Ectodermal cell (in vitro differentiated cells): ENCODE data around the gene MAST3.

ENCODE experiments used
- H3K27ac ChIP-seq: 2 replicates; pipeline ENCODE4 v1.7.0; 2013; ENCODE audit warnings: mild to moderate bottlenecking, low read depth, low read length; ENCODE audit not compliant: insufficient read depth, poor library complexity, severe bottlenecking
- H3K27me3 ChIP-seq: 2 replicates; pipeline ENCODE4 v1.7.0; 2013; ENCODE audit warnings: mild to moderate bottlenecking, low read length; ENCODE audit not compliant: insufficient read depth, control insufficient read depth, poor library complexity, severe bottlenecking
- H3K36me3 ChIP-seq: one replicate; pipeline ENCODE4 v1.7.0; 2013; ENCODE audit warnings: low read length; ENCODE audit not compliant: control insufficient read depth, insufficient read depth
- H3K4me1 ChIP-seq: one replicate; pipeline ENCODE4 v1.7.0; 2013; ENCODE audit warnings: low read length; ENCODE audit not compliant: control insufficient read depth, insufficient read depth
- H3K4me3 ChIP-seq: 2 replicates; pipeline ENCODE4 v1.7.0; 2013; ENCODE audit warnings: low read depth, low read length, control low read depth; ENCODE audit not compliant: insufficient read depth
- H3K9me3 ChIP-seq: 2 replicates; pipeline ENCODE4 v1.7.0; 2013; ENCODE audit warnings: mild to moderate bottlenecking, low read length, moderate library complexity; ENCODE audit not compliant: control insufficient read depth
- WGBS, 2 experiments: methylation state at CpG; one replicate each; pipeline ENCODE4 v1.1.7; 2013; ENCODE audit warnings: missing lambda C conversion rate in 2 of 2; 5-methylcytosine and 5-hydroxymethylcytosine counted together

The MAST3 gene

DNA sequence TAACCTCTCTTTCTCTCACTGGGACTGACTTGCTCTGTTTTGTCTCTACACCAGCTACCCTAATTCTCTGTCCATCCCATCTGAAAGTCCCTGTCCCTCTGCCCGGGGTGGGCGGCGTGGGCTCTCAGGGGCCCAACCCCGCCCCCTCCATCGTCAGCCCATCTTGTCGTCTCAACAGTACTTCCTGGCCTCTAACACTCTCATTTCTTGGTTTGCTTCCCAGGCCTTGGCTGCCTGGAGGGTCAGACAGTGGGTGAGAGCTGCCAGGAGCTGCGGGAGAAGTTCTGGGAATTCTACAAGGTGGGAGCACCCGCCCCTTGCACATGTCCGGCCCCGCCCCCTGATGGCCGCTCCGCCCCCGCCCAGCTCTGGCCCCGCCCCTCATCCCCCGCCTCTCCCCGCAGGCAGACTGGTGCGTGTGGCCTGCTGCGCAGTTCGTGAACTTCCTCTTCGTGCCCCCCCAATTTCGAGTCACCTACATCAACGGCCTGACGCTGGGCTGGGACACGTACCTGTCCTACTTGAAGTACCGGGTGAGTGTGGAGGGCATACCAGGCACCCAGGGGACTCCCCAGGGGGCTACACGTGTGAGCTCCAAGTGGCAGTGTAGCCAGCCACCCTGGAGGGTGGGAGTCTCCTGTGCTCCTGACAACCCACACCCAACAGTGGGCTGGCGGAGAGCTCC, 97.1 kb downstream of the MAST3 start:
- Histone ChIP-seq H3K4me1 (peaks cover 11% of the 10 kb centered on the region), H3K4me3 (no peak overlapping the region), H3K27me3 (no peaks in the 10 kb centered on the region), H3K9me3 (no peaks in the 10 kb centered on the region), H3K27ac (no peak overlapping the region), H3K36me3 (no peaks in the 10 kb centered on the region)
- WGBS, 2 experiments = 62% methylated on average over 26 to 27 of the region's 27 CpGs

DNA sequence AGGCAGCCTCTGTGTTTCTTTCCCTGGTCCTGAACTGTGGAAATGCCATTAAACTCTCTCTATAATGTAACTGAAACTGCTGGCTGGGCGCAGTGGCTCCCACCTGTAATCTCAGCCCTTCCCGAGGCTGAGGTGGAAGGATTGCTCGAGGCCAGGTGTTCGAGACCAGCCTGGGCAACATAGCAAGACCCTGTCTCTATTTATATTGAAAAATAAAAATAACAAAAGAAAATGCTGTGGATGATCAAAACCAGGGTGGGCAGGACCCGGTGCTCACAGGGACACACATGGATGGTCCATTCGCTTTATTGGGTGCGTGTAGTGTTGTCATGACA, 98.9 kb downstream of the MAST3 start:
- WGBS, 2 experiments = 95 to 97% methylated on average over 7 of the region's 7 CpGs
- no peak overlapping the region for H3K4me3 ChIP-seq
- no peaks in the 10 kb centered on the region for H3K27me3 ChIP-seq
- H3K4me1 ChIP-seq = peaks cover 11% of the 10 kb centered on the region
- H3K36me3 ChIP-seq = no peaks in the 10 kb centered on the region
- H3K27ac ChIP-seq = no peak overlapping the region
- H3K9me3 ChIP-seq = no peaks in the 10 kb centered on the region

DNA sequence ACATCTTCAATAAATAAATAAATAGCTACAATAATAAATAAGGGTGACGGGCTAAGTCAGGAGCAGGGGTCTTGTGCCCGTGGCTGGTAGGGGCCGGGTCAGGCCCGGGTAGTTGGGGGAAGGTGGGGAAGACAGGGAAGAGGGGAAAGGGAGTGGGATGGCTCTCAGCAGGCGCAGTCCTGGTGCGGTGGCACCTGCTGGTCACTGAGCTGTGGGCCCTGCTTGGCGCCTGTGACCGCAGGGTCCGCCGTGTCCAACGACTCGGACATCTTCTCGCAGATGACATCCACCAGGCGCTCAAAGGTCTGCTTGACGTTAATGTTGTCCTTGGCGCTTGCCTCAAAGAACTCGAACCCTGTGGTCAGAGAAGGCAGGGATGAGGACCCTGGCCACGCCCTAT, 99.7 kb downstream of the MAST3 start:
- Histone ChIP-seq H3K27ac (no peak overlapping the region), H3K27me3 (peaks cover 2% of the 10 kb centered on the region), H3K4me3 (no peak overlapping the region), H3K4me1 (peaks cover 7% of the 10 kb centered on the region), H3K9me3 (no peaks in the 10 kb centered on the region), H3K36me3 (no peaks in the 10 kb centered on the region)
- whole genome bisulfite sequencing, 2 experiments = 93 to 94% methylated on average over 18 of the region's 18 CpGs

DNA sequence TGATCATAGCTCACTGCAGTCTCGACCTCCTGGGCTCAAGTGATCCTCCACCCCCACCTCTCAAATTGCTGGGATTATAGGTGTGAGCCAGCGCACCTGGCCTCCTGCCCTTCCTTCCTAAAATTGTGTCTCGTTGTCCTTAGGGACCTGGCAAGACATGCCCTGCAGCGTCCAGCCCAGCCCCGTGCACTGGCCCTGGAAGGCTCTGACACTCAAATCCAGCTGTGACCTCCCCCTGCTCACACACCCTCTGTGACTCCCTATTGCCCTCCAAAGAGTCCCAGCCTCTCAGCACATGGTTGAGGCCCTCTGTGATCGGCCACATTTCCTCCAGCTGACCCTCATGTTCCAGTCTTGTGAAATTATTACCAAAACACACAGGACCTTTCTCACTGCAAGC, 100.4 kb downstream of the MAST3 start:
- no peaks in the 10 kb centered on the region for H3K9me3 ChIP-seq
- 82 to 84% methylated on average over 6 of the region's 6 CpGs for WGBS, 2 experiments
- H3K36me3 ChIP-seq = no peaks in the 10 kb centered on the region
- no peak overlapping the region for H3K4me3 ChIP-seq
- H3K27me3 ChIP-seq = peaks cover 8% of the 10 kb centered on the region
- H3K27ac ChIP-seq = no peak overlapping the region
- peaks cover 8% of the 10 kb centered on the region for H3K4me1 ChIP-seq

DNA sequence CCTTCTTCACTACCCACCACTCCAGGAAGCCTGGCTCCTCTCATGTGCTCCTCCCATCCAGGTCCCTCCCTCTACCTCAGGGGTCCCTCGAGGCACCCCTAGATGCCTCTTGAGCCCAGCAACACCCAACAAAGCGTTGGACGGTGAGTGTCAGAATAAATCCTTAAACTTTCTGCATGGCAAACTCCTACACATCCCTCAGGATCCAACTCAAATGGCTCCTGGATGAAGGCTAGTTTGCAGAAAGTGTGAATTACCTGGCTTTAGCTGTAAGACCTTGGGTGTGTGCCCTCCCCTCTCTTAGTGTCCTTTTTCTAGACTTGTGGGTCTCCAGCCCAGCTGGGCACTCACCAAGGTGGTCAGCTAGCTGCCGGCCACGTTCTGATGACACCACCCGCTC, 100.8 kb downstream of the MAST3 start:
- Histone ChIP-seq H3K27ac (no peak overlapping the region), H3K27me3 (peaks cover 12% of the 10 kb centered on the region), H3K4me3 (no peak overlapping the region), H3K4me1 (peaks cover 13% of the 10 kb centered on the region), H3K36me3 (no peaks in the 10 kb centered on the region), H3K9me3 (no peaks in the 10 kb centered on the region)
- WGBS, 2 experiments = 92 to 93% methylated on average over 6 of the region's 6 CpGs
